ENCODE data around the gene HCFC1. TPM values are rescaled to one million over a fixed set of nuclear protein-coding genes. Genes with fewer than 3 reads are reported as not detected.

Gene HCFC1
- total and polyA plus RNA-seq, 2 of the 8 experiments (the other 6 are each of a cell fraction or from before 2014, with no cell fraction given) = 24.9 to 117 TPM

DNA sequence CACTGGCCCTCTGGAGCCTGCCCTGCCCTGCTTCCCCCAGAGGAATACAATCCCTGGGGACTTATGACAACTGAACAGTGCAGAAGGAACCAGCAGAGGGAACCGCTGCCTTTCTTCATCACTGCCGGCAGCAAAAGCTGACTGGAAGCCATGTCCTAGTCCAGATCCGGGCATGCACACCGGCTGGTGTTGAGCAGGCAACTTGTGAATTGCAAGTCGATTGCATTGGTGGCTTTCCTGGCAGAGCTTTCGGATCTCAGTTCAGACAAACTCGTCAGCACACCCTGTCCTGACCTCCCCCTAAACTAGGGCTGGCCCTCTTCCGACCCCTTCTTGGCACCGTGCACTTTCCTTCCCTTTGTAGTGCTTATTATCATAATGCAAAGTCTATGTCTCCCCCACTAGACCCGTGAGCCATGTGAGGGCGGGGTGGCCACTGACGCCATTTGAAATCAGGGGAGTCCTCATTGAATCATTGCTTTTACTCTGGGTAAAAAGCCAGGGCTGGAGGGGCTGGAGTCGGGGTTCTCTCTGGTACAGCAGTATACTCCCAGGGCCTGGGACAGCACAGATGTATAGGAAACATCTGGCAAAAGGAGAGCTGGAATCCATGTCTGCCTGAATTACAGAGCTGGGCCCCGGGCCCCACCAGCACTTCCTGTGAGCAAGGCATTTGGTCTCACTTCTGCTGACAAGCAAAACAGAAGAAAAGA lies 47.3 kb downstream of the HCFC1 start:
- H3K4ac ChIP-seq (replicated peaks; ENCODE audit: insufficient read length, low read depth, low read length) = no peak overlapping the region
- no peak overlapping the region for H3K23ac ChIP-seq (ENCODE audit: insufficient read length)
- DNase-seq (ENCODE audit: low read depth in 1 of 2, low spot score in 2 of 2) = no peak
- no peak overlapping the region; the same call in 1 of the 2 replicates for H2BK5ac ChIP-seq (ENCODE audit: low read depth, low read length)
- POLR2A ChIA-PET (ENCODE audit: partially characterized antibody) = interaction anchor here (0.5 to 14.9 kb wide), 9 partner anchors 16 to 225 kb away, joined by 3 to 231 read pairs (median 6); partner anchors contain the start of genes HCFC1, NAA10, RENBP and TMEM187
- no peak overlapping the region for H3K4me3 ChIP-seq (ENCODE audit: extremely low read depth in 1 of 4, insufficient read depth in 2 of 4, low read depth in 3 of 4, low read length in 4 of 4)
- CTCF ChIA-PET (ENCODE audit: partially characterized antibody) = interaction anchor here (1.0 to 19.6 kb wide), 16 partner anchors 8 to 157 kb away, joined by 3 to 272 read pairs (median 5); partner anchors contain the start of gene RENBP
- H3K36me3 ChIP-seq (ENCODE audit: control insufficient read depth in 2 of 4, insufficient read depth in 4 of 4, low read length in 3 of 4) = 0 out of 8 replicates have a peak, but pooled peaks cover 0 to 2% (median 0%) of the 10 kb centered on the region in 4 experiments
- H2AFZ ChIP-seq (ENCODE audit: low read length) = no peak overlapping the region
- H3K27ac ChIP-seq (ENCODE audit: low read depth, low read length) = no peak overlapping the region
- no peak overlapping the region for H3K9ac ChIP-seq (replicated peaks in 1 of 4; ENCODE audit: extremely low read depth in 1 of 4, low read depth in 3 of 4, low read length in 3 of 4)
- no peaks in the 10 kb centered on the region for H3K27me3 ChIP-seq (replicated peaks in 1 of 4; ENCODE audit: control insufficient read depth in 3 of 4, extremely low read depth in 1 of 4, insufficient read depth in 3 of 4, low read length in 3 of 4)
- H4K5ac ChIP-seq (ENCODE audit: insufficient read length, low read depth, low read length) = no peak overlapping the region
- TF ChIP-seq SUZ12 (IDR thresholded peaks at IDR 0.05; ENCODE audit: low read length) (no peak), CTCF (IDR thresholded peaks at IDR 0.05; ENCODE audit: control extremely low read depth in 1 of 3, insufficient read depth in 1 of 3, low read depth in 1 of 3, low read length in 3 of 3) (peak in 2 of 3 experiments; percentile 22 to 33; a peak in 2 of 4 replicates), ZNF274 (IDR thresholded peaks at IDR 0.05; ENCODE audit: borderline replicate concordance, extremely low read depth, low read length) (no peak), RAD21 (IDR thresholded peaks at IDR 0.05 in 1 of 2, conservative IDR thresholded peaks at IDR 0.05 in 1 of 2; ENCODE audit: low read depth in 2 of 2, low read length in 2 of 2) (peak; percentile 38 to 53)
- no peak overlapping the region for H2BK15ac ChIP-seq (ENCODE audit: low read length)
- no peak overlapping the region for H2AK5ac ChIP-seq (ENCODE audit: low read depth, low read length)
- WGBS, 2 experiments (ENCODE audit: extremely low coverage in 1 of 2, insufficient coverage in 1 of 2, insufficient read length in 1 of 2, insufficient replicate concordance in 2 of 2, low coverage in 1 of 2, low lambda C conversion rate in 2 of 2, missing lambda C conversion rate in 1 of 2) = 89% methylated on average over 9 of the region's 14 CpGs; no CpG with 5 or more reads in 1 of the 2 experiments
- no peak overlapping the region for H4K8ac ChIP-seq (ENCODE audit: extremely low read depth, insufficient read depth, low read length)
- H3K23me2 ChIP-seq (ENCODE audit: low read depth, low read length) = peaks cover 15% of the 10 kb centered on the region; the same call in 1 of the 2 replicates
- no peak overlapping the region for H3K56ac ChIP-seq (replicated peaks; ENCODE audit: insufficient read length, low read depth, low read length)
- no peak overlapping the region for H2BK120ac ChIP-seq (replicated peaks; ENCODE audit: low read depth, low read length)
- peak; percentile 42 for FAIRE-seq
- H3K4me1 ChIP-seq (replicated peaks in 1 of 4; ENCODE audit: control insufficient read depth in 3 of 4, insufficient read depth in 4 of 4, low read length in 3 of 4) = peaks cover 3 to 18% (median 12%) of the 10 kb centered on the region in 4 experiments
- H3K14ac ChIP-seq (ENCODE audit: insufficient read length) = no peak overlapping the region
- no peak overlapping the region for H2BK20ac ChIP-seq (ENCODE audit: low read length)
- H4K20me1 ChIP-seq (replicated peaks in 1 of 2; ENCODE audit: control insufficient read depth in 1 of 2, insufficient read depth in 2 of 2, low read length in 2 of 2) = peaks cover 0 to 2% of the 10 kb centered on the region in 2 experiments
- H3K4me2 ChIP-seq (ENCODE audit: insufficient read depth in 1 of 2, low read depth in 2 of 2, low read length in 2 of 2) = peak overlapping the region in 1 of 2 experiments; percentile 94; a peak in 1 of 4 replicates
- H3K79me2 ChIP-seq (ENCODE audit: control insufficient read depth in 1 of 2, insufficient read depth in 2 of 2, low read length in 2 of 2) = peaks cover 0 to 3% of the 10 kb centered on the region in 2 experiments; a peak in 1 of 4 replicates
- no peaks in the 10 kb centered on the region for H3K9me3 ChIP-seq (ENCODE audit: insufficient read depth in 2 of 2, low read depth in 1 of 2, low read length in 1 of 2)
- no peak overlapping the region for H3K18ac ChIP-seq (ENCODE audit: extremely low read depth, low read length)
- no peak overlapping the region for H4K91ac ChIP-seq (replicated peaks; ENCODE audit: insufficient read length, low read length)
- no peak overlapping the region for H2BK12ac ChIP-seq (ENCODE audit: low read depth, low read length)
- no peaks in the 10 kb centered on the region; the same call in 1 of the 2 replicates for H3K79me1 ChIP-seq (ENCODE audit: low read depth, low read length)
